WTC11 (cell line): ENCODE measurements around the gene ASPM. TPM values are rescaled to one million over a fixed set of nuclear protein-coding genes. Genes with fewer than 3 reads are reported as not detected.
"Not testable (repeated sequence)": the region's sequence is repeated elsewhere in the genome, so short reads cannot be mapped to it uniquely, and the experiment has no call there.

Experiments
- ATAC-seq: fragments of 200-7000 bp; cut with Tn5 transposase; 2 replicates; pipeline ENCODE4 v1.10.0; 2021; ENCODE audit warnings: mild to moderate bottlenecking, moderate library complexity
- CTCF ChIA-PET: fragments of 300-600 bp; sonication (Branson Sonifier 250); formaldehyde crosslinking; loops from one replicate; lab custom pipeline; 2021; ENCODE audit warnings: antibody characterized with exemption; lab: Charles Lee
- POLR2A ChIA-PET: fragments of 350-600 bp; sonication (Branson Sonifier 250); formaldehyde crosslinking; loops from one replicate; lab custom pipeline; 2021; ENCODE audit warnings: antibody characterized with exemption; lab: Charles Lee
- DNase-seq: peaks from one replicate; pipeline ENCODE4 v3.0.0; 2021; ENCODE audit warnings: low spot score
- H3K27ac Mint-ChIP-seq: 2 replicates; pipeline ENCODE4 v1.8.0; 2021; ENCODE audit warnings: mixed read lengths
- H3K27me3 Mint-ChIP-seq: 2 replicates; pipeline ENCODE4 v1.8.0; 2021; ENCODE audit warnings: low read depth, mild to moderate bottlenecking, moderate library complexity, mixed read lengths
- H3K36me3 Mint-ChIP-seq: 2 replicates; pipeline ENCODE4 v1.8.0; 2021; ENCODE audit warnings: mixed read lengths
- H3K4me1 Mint-ChIP-seq: 2 replicates; pipeline ENCODE4 v1.8.0; 2022; ENCODE audit warnings: mixed read lengths
- H3K4me3 Mint-ChIP-seq: 2 replicates; pipeline ENCODE4 v1.8.0; 2021; ENCODE audit warnings: mild to moderate bottlenecking, moderate library complexity, mixed read lengths
- H3K9me3 Mint-ChIP-seq: 2 replicates; pipeline ENCODE4 v1.8.0; 2021; ENCODE audit warnings: mixed read lengths
- AFF4 ChIP-seq: sonication (generic); formaldehyde crosslinking; IDR thresholded peaks from 2 replicates; pipeline ENCODE4 v1.8.1; 2023; ENCODE audit warnings: mild to moderate bottlenecking, missing genetic modification reagents, borderline replicate concordance
- ARID4B ChIP-seq: sonication (generic); formaldehyde crosslinking; IDR thresholded peaks from 2 replicates; pipeline ENCODE4 v1.8.0; 2023; ENCODE audit warnings: missing genetic modification reagents, mild to moderate bottlenecking, borderline replicate concordance
- ATF1 ChIP-seq: sonication (generic); formaldehyde crosslinking; IDR thresholded peaks from 2 replicates; pipeline ENCODE4 v1.8.1; 2023; ENCODE audit warnings: mild to moderate bottlenecking, moderate library complexity, missing genetic modification reagents
- ATF2 ChIP-seq: sonication (generic); formaldehyde crosslinking; IDR thresholded peaks from 2 replicates; pipeline ENCODE4 v1.8.1; 2022; ENCODE audit warnings: low read depth, missing genetic modification reagents, borderline replicate concordance
- ATF3 ChIP-seq: sonication (generic); formaldehyde crosslinking; conservative IDR thresholded peaks from 2 replicates; pipeline ENCODE4 v1.8.1; 2022; ENCODE audit warnings: mild to moderate bottlenecking, missing genetic modification reagents
- CREB1 ChIP-seq: sonication (generic); formaldehyde crosslinking; IDR thresholded peaks from 2 replicates; pipeline ENCODE4 v1.8.0; 2023; ENCODE audit warnings: mild to moderate bottlenecking, missing genetic modification reagents
- E2F1 ChIP-seq: sonication (generic); formaldehyde crosslinking; IDR thresholded peaks from 2 replicates; pipeline ENCODE4 v1.8.0; 2022; ENCODE audit warnings: mild to moderate bottlenecking, missing genetic modification reagents
- FOXJ3 ChIP-seq: sonication (generic); formaldehyde crosslinking; IDR thresholded peaks from 2 replicates; pipeline ENCODE4 v1.9.0; 2021; ENCODE audit warnings: missing genetic modification reagents, mild to moderate bottlenecking, borderline replicate concordance
- GRHL2 ChIP-seq: fragments of 250-450 bp; sonication (Bioruptor Pico); IDR thresholded peaks from 2 replicates; pipeline ENCODE4 v1.8.0; 2022; ENCODE audit warnings: mild to moderate bottlenecking, moderate library complexity; ENCODE audit not compliant: insufficient replicate concordance, severe bottlenecking
- GTF2I ChIP-seq: fragments of 250-450 bp; sonication (Bioruptor Pico); conservative IDR thresholded peaks from 2 replicates; pipeline ENCODE4 v1.4.0; 2021; ENCODE audit warnings: mild to moderate bottlenecking
- JUN ChIP-seq: sonication (generic); formaldehyde crosslinking; IDR thresholded peaks from 2 replicates; pipeline ENCODE4 v1.8.0; 2023; ENCODE audit warnings: mild to moderate bottlenecking, missing genetic modification reagents
- NFYB ChIP-seq: sonication (generic); formaldehyde crosslinking; conservative IDR thresholded peaks from 2 replicates; pipeline ENCODE4 v1.8.0; 2022; ENCODE audit warnings: low read depth, missing genetic modification reagents
- NR2C2 ChIP-seq: sonication (generic); formaldehyde crosslinking; IDR thresholded peaks from 2 replicates; pipeline ENCODE4 v1.8.0; 2022; ENCODE audit warnings: mild to moderate bottlenecking, missing genetic modification reagents
- OVOL2 ChIP-seq: fragments of 250-450 bp; sonication (Bioruptor Pico); IDR thresholded peaks from 2 replicates; pipeline ENCODE4 v1.9.0; 2021; ENCODE audit warnings: mild to moderate bottlenecking, borderline replicate concordance
- RORB ChIP-seq: fragments of 250-450 bp; sonication (Bioruptor Pico); IDR thresholded peaks from 2 replicates; pipeline ENCODE4 v1.9.0; 2021; ENCODE audit warnings: mild to moderate bottlenecking
- SOX15 ChIP-seq: fragments of 250-450 bp; sonication (Bioruptor Pico); IDR thresholded peaks from 2 replicates; pipeline ENCODE4 v1.9.0; 2021; ENCODE audit warnings: mild to moderate bottlenecking
- TEAD4 ChIP-seq: sonication (generic); formaldehyde crosslinking; IDR thresholded peaks from 2 replicates; pipeline ENCODE4 v1.8.0; 2022; ENCODE audit warnings: mild to moderate bottlenecking, missing genetic modification reagents
- ZNF232 ChIP-seq: sonication (generic); formaldehyde crosslinking; IDR thresholded peaks from 2 replicates; pipeline ENCODE4 v1.8.0; 2022; ENCODE audit warnings: mild to moderate bottlenecking, missing genetic modification reagents
- ZNF416 ChIP-seq: fragments of 250-450 bp; sonication (Bioruptor Pico); IDR thresholded peaks from 2 replicates; pipeline ENCODE4 v1.9.0; 2021; ENCODE audit warnings: mild to moderate bottlenecking, inconsistent platforms
- total RNA-seq: library from RNA; stranded (reverse); gene quantifications from 3 replicates; pipeline ENCODE4 v1.2.3, GENCODE V29; 2021

ASPM gene
- total RNA-seq, 1 experiment from 2014 or later, result 44.5 TPM

GRCh38 chr1:197041486-197042353 is 104.7 kb downstream of the ASPM start:
- CTCF ChIA-PET, result no interaction called here
- Mint-ChIP-seq H3K36me3 (no peaks in the 10 kb centered on the region), H3K27me3 (no peaks in the 10 kb centered on the region), H3K4me3 (no peak overlapping the region), H3K27ac (no peak overlapping the region), H3K9me3 (no peaks in the 10 kb centered on the region), H3K4me1 (no peaks in the 10 kb centered on the region)
- ATAC-seq (no peak), DNase-seq (no peak)
- POLR2A ChIA-PET, result interaction anchor here (0.7 kb wide), 1 partner anchor 16 kb away, joined by 3 read pairs; no protein-coding TSS in a partner anchor
- TF ChIP-seq SOX15 (CRISPR knock-in tag) (no peak), NFYB (CRISPR knock-in tag) (no peak), GTF2I (no peak), FOXJ3 (CRISPR knock-in tag) (no peak), ZNF232 (CRISPR knock-in tag) (no peak), GRHL2 (CRISPR knock-in tag) (no peak)

- H3K27me3 Mint-ChIP-seq, result no peaks in the 10 kb centered on the region
- no peak overlapping the region for H3K4me3 Mint-ChIP-seq
- H3K4me1 Mint-ChIP-seq, result no peaks in the 10 kb centered on the region
- DNase-seq, result no peak
- no peak overlapping the region for H3K27ac Mint-ChIP-seq
- ATAC-seq, result no peak
- CTCF ChIA-PET, result no interaction called here
- TF ChIP-seq ATF3 (no peak), ATF1 (no peak), ZNF416 (CRISPR knock-in tag) (no peak), TEAD4 (CRISPR knock-in tag) (no peak), NR2C2 (CRISPR knock-in tag) (no peak), OVOL2 (CRISPR knock-in tag) (no peak), CREB1 (CRISPR knock-in tag) (no peak), ARID4B (CRISPR knock-in tag) (no peak), RORB (CRISPR knock-in tag) (no peak), AFF4 (CRISPR knock-in tag) (no peak), E2F1 (CRISPR knock-in tag) (no peak), JUN (CRISPR knock-in tag) (no peak), ATF2 (CRISPR knock-in tag) (no peak)
- no peaks in the 10 kb centered on the region for H3K36me3 Mint-ChIP-seq
- POLR2A ChIA-PET, result no interaction called here
- H3K9me3 Mint-ChIP-seq, result no peaks in the 10 kb centered on the region
Measured at GRCh38 chr1:197036861-197037260, 109.6 kb downstream of the ASPM start.

GRCh38 chr1:197034631-197035339 is 111.7 kb downstream of the ASPM start:
- POLR2A ChIA-PET, result interaction anchor here (0.7 kb wide), 1 partner anchor 59 kb away, joined by 5 read pairs; no protein-coding TSS in a partner anchor
- H3K4me1 Mint-ChIP-seq, H3K27ac Mint-ChIP-seq, H3K4me3 Mint-ChIP-seq, H3K27me3 Mint-ChIP-seq, DNase-seq, H3K36me3 Mint-ChIP-seq, ATAC-seq, H3K9me3 Mint-ChIP-seq, CTCF ChIA-PET: not testable (repeated sequence)
